ENCODE data around the gene EEIG2. TPM values are rescaled to one million over a fixed set of nuclear protein-coding genes. Genes with fewer than 3 reads are reported as not detected.

Gene EEIG2
- polyA plus RNA-seq, 3 donors = 18.5 to 19.0 (median 18.7) TPM

Other genes with a start within 250 kb of the EEIG2 start
- gene NBPF6, start 109.8 kb upstream of the EEIG2 start, polyA plus RNA-seq (ENCODE audit: insufficient read length in 3 of 3) = not detected
- gene HENMT1, start 101.0 kb downstream of the EEIG2 start, polyA plus RNA-seq (ENCODE audit: insufficient read length in 3 of 3) = 10 to 100 TPM; 12.3 to 14.6 (median 13.8) TPM
- gene PRPF38B, start 132.2 kb downstream of the EEIG2 start, polyA plus RNA-seq (ENCODE audit: insufficient read length in 3 of 3) = 10 to 100 TPM; 69.7 to 72.0 (median 70.1) TPM
- gene FNDC7, start 152.8 kb downstream of the EEIG2 start, polyA plus RNA-seq (ENCODE audit: insufficient read length in 3 of 3) = not detected
- gene STXBP3, start 186.6 kb downstream of the EEIG2 start, polyA plus RNA-seq (ENCODE audit: insufficient read length in 3 of 3) = 10 to 100 TPM; 66.9 to 68.4 (median 67.6) TPM

Data from right renal cortex interstitium (tissue), 3 donors.